Panc1 (cell line): ENCODE data around the gene WNT2.

Experiments used
- CTCF ChIP-seq: fragments of 450-650 bp; IDR thresholded peaks from 2 replicates; pipeline ENCODE4 v1.5.1; 2017; ENCODE audit warnings: mild to moderate bottlenecking
- POLR2AphosphoS5 ChIP-seq: IDR thresholded peaks from 2 replicates; pipeline ENCODE4 v1.6.1; 2012; ENCODE audit warnings: mild to moderate bottlenecking, low read depth, low read length, moderate library complexity
- REST ChIP-seq, 2 experiments: IDR thresholded peaks; 2 replicates each; pipeline ENCODE4 v1.6.1; 2011 to 2012; ENCODE audit warnings: low read depth in 2 of 2, control low read depth in 1 of 2, low read length in 1 of 2, mild to moderate bottlenecking in 1 of 2, moderate library complexity in 1 of 2; ENCODE audit not compliant: insufficient read depth in 1 of 2
- SIN3A ChIP-seq: IDR thresholded peaks from 2 replicates; pipeline ENCODE4 v1.6.1; 2012; ENCODE audit warnings: low read depth, mild to moderate bottlenecking, low read length, moderate library complexity, borderline replicate concordance; ENCODE audit not compliant: insufficient read depth

DNA sequence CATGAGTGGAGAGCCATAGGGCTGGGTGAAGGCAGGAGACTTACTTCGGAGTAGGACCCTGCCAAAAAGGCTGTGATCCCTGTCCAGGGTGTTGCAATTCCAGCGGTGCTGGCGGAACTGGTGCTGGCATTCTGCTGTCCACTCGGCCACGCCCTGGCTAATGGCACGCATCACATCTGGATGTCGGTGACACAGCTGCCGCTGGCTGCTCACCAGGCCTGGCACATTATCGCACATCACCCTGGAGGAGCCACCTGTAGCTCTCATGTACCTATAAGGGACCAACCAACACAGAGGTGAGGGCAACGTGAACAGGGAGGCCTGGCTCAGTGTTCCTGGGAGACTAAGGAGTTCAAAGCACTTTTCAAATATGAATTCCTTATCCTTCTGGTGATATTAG is 2.3 kb downstream of the WNT2 start:
- TF ChIP-seq POLR2AphosphoS5 (no peak), CTCF (no peak), REST (IDR thresholded peaks at IDR 0.05; ENCODE audit: insufficient read depth in 1 of 2, low read depth in 2 of 2, low read length in 1 of 2) (no peak), SIN3A (no peak)
